Spleen (tissue), 11 donors: ENCODE results near the gene RBL1. TPM values are rescaled to one million over a fixed set of nuclear protein-coding genes. Genes with fewer than 3 reads are reported as not detected.
"Not testable (repeated sequence)": the region's sequence is repeated elsewhere in the genome, so short reads cannot be mapped to it uniquely, and the experiment has no call there.

Experiments
- DNase-seq: peaks from one replicate; pipeline ENCODE4 v3.0.0-alpha.2; 2020
- H3K27ac ChIP-seq, 8 donors: fragments of 200-600 bp; sonication (generic) in 7 of 8; 1 replicate in 4 of 8; 2 replicates in 4 of 8; pipeline versions ENCODE4 v1.5.0 to v1.8.0; 2016 to 2021; ENCODE audit warnings: inconsistent platforms in 4 of 8, mild to moderate bottlenecking in 4 of 8, moderate library complexity in 1 of 8
- H3K27me3 ChIP-seq, 7 donors: fragments of 200-600 bp; sonication (generic) in 6 of 7; replicated peaks in 1 of 7; 1 replicate in 4 of 7; 2 replicates in 3 of 7; pipeline versions ENCODE4 v1.5.0 to v1.8.0; 2016 to 2021; ENCODE audit warnings: inconsistent platforms in 3 of 7, mild to moderate bottlenecking in 1 of 7
- H3K36me3 ChIP-seq, 6 donors: fragments of 200-600 bp; sonication (generic) in 5 of 6; 1 replicate in 4 of 6; 2 replicates in 2 of 6; pipeline versions ENCODE4 v1.5.0 to v1.8.0; 2016 to 2021; ENCODE audit warnings: inconsistent platforms in 2 of 6
- H3K4me1 ChIP-seq, 6 donors: fragments of 200-600 bp; sonication (generic) in 5 of 6; 1 replicate in 3 of 6; 2 replicates in 3 of 6; pipeline versions ENCODE4 v1.5.0 to v1.8.0; 2016 to 2021; ENCODE audit warnings: inconsistent platforms in 3 of 6
- H3K4me3 ChIP-seq, 8 donors: fragments of 200-600 bp; sonication (generic) in 7 of 8; 1 replicate in 4 of 8; 2 replicates in 4 of 8; pipeline versions ENCODE4 v1.5.0 to v1.8.0; 2016 to 2021; ENCODE audit warnings: inconsistent platforms in 4 of 8, mild to moderate bottlenecking in 4 of 8, moderate library complexity in 2 of 8
- H3K9me3 ChIP-seq, 8 donors: fragments of 200-600 bp; sonication (generic) in 7 of 8; 1 replicate in 4 of 8; 2 replicates in 4 of 8; pipeline versions ENCODE4 v1.5.0 to v1.8.0; 2016 to 2021; ENCODE audit warnings: inconsistent platforms in 4 of 8
- CTCF ChIP-seq, 11 experiments: fragments of 200-600 bp in 7 of 11; fragments of 450-650 bp in 4 of 11; sonication (generic) in 4 of 11; IDR thresholded peaks in 8 of 11; conservative IDR thresholded peaks in 3 of 11; 1 replicate in 7 of 11; 2 replicates in 4 of 11; pipeline versions ENCODE4 v1.4.0 to v1.8.0; 2016 to 2021; ENCODE audit warnings: antibody characterized with exemption in 11 of 11, inconsistent platforms in 4 of 11, mild to moderate bottlenecking in 1 of 11
- POLR2A ChIP-seq, 3 donors: fragments of 450-650 bp; IDR thresholded peaks; one replicate each; pipeline ENCODE4 v1.5.1; 2017; ENCODE audit warnings: antibody characterized with exemption in 3 of 3, mild to moderate bottlenecking in 1 of 3
- POLR2AphosphoS5 ChIP-seq, 3 donors: sonication (generic); formaldehyde crosslinking; IDR thresholded peaks; one replicate each; pipeline ENCODE4 v1.5.1; 2017; ENCODE audit warnings: antibody characterized with exemption in 3 of 3
- WGBS, 5 donors: extraction: QIAGEN DNeasy Blood & Tissue Kit in 3 of 5; methylation state at CpG; one replicate each; pipeline versions ENCODE4 v1.1.5 to v1.1.7; 2013 to 2018; 5-methylcytosine and 5-hydroxymethylcytosine counted together
- intact Hi-C: fragments of 100-400 bp; cut with DNase I; formaldehyde crosslinking; loops from one replicate; pipeline ENCODE4 v1.15.0; 2023; ENCODE audit warnings: low total_unique reads
- polyA plus RNA-seq, 3 donors: library from polyadenylated mRNA; stranded (reverse); fragments of 200-250 nt; gene quantifications; one replicate each; pipeline ENCODE4 v1.2.1, GENCODE V29; 2013
- total RNA-seq, 7 donors: library from RNA; depleted of rRNA in 3 of 7; stranded (reverse); fragments of >200 nt in 3 of 7; fragmentation: NEBNext Ultra II Directional in 4 of 7; extraction: Animal tissue kit (Norgen Biotek cat#: 25700) in 4 of 7; gene quantifications; one replicate each; pipeline versions ENCODE4 v1.1.0 to v1.2.1, GENCODE V29; 2016 to 2021
- donor health status: healthy with polysubstance abuse.
- donor health status: DM: no; HTN: no; CAD: no; lungs with moderate emphysema.
- donor health status: DM: no; HTN: no; CAD: no.
- donor health status: Bipolar disorder and iron deficiency.
- donor health status: healthy.
- donor health status: DM: no; HTN: no; CAD: no.
- donor health status: DM: yes; HTN: yes; CAD: no.

RBL1 gene
- total and polyA plus RNA-seq, 10 donors: 1.8 to 18.8 (median 10.8) TPM

DNA sequence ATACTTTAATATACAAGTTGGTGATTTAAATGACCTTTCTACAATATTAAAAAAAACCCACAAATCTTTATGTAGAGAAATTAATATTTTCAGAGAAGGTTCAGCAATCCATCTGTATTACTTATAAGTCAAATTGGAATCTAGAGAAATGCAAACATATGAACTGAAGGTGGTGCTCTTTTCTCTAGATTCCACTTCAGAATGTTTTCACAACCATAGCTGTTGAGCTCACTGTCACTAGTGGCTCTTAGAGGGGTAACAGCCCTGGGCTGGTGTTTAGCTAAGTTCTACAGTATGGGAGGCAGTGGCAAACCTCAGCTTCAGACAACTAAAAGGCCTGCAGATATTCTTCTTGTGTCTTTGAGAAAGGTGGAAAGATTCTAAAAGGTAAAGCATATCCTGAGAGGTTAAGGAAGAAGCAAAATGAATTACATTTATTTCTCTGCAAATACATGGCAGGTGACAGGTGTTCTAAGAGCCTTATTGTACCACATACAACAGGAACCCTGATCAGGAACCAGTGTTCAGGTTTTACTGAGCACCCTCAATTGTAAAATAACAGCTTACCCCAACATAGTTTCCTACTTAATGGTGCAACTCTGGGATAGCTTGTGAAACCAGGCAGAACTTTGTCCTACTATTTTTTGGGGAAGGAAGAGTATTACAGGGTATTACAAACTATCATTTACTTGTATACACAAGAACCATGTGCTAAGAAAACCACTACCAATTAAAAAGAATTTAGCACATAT, 87.7 kb downstream of the RBL1 start:
- H3K36me3 ChIP-seq: peaks cover 0 to 56% (median 3%) of the 10 kb centered on the region in 6 donors
- no peak for DNase-seq
- H3K27me3 ChIP-seq: no peaks in the 10 kb centered on the region
- TF ChIP-seq CTCF (IDR thresholded peaks at IDR 0.05 in 8 of 11, conservative IDR thresholded peaks at IDR 0.05 in 3 of 11) (peak in 8 of 11 experiments; percentile 23 to 61 (median 41)), POLR2AphosphoS5 (IDR thresholded peaks at IDR 0.05) (no peak), POLR2A (IDR thresholded peaks at IDR 0.05) (no peak)
- no peaks in the 10 kb centered on the region for H3K9me3 ChIP-seq
- H3K4me1 ChIP-seq: peaks cover 0 to 65% (median 42%) of the 10 kb centered on the region in 6 donors
- intact Hi-C loops: no loop called here
- no peak overlapping the region for H3K4me3 ChIP-seq
- peak overlapping the region in 7 of 8 donors; percentile 1 to 81 (median 50) for H3K27ac ChIP-seq

DNA sequence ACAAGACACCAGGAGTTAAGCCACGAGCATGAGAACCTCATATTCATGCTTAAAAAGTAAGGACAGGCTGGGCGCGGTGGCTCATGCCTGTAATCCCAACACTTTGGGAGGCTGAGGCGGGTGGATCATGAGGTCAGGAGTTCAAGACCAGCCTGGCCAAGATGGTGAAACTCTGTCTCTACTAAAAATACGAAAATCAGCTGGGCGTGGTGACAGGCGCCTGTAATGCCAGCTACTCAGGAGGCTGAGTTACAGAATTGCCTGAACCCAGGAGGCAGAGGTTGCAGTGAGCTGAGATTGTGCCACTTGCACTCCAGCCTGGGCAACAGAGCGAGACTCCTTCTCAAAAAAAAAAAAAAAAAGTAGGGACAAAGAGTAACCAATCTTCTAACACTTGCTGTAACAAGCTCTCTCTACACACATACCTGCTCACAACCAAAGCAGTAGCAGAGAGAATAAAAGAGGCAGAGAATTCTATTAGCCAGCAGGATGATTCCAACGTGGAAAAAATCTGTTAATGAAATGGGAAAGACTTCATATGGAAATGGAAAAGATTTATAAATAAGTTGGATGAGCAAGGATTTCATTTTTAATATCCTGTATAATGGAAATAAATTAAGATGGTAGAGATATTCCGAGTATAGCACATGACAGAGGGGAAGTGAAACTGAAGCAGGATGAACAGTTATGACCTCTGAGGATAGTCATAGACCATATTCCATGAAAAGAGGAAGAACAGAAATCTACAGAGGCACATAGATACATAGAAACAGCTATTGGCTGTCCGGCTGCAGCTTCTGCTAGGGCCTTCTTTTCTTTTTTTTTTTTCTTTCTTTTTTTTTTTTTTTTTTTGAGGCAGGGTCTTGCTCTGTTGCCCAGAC, 90.5 kb downstream of the RBL1 start:
- WGBS, 5 donors: 68 to 77% (median 72%) methylated on average over 11 of the region's 11 CpGs

DNA sequence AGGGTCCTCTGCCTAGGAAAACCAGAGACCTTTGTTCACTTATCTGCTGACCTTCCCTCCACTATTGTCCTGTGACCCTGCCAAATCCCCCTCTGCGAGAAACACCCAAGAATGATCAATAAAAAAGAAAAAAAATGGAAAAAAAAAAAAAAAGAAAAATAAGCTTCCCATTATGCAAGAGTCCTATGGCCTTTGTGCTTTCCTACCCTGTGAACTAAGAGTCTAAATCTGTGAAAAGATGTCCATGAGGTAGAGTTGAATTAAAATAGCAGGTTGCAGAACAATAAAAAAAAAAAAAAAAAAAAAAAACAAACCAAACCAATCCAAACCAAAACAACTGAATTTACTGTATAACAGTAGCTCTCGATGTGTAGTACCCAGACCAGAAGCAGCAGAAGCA, 94.2 kb downstream of the RBL1 start:
- Histone ChIP-seq H3K4me1 (peaks cover 0 to 32% (median 19%) of the 10 kb centered on the region in 6 donors), H3K36me3 (peaks cover 0 to 82% (median 7%) of the 10 kb centered on the region in 6 donors)
- H3K27me3 ChIP-seq, H3K4me3 ChIP-seq, H3K27ac ChIP-seq, DNase-seq, H3K9me3 ChIP-seq, intact Hi-C loops: not testable (repeated sequence)
- 94 to 100% (median 98%) methylated on average over 1 to 2 of the region's 2 CpGs for WGBS, 5 donors

More for the DNA sequence above, 90.5 kb downstream of the RBL1 start:
- H3K4me3 ChIP-seq, intact Hi-C loops, H3K27me3 ChIP-seq, DNase-seq, H3K9me3 ChIP-seq: not testable (repeated sequence)
- Histone ChIP-seq H3K27ac (peak overlapping the region in 6 of 8 donors; percentile 54 to 81 (median 70)), H3K4me1 (peaks cover 0 to 65% (median 42%) of the 10 kb centered on the region in 6 donors), H3K36me3 (peaks cover 0 to 60% (median 7%) of the 10 kb centered on the region in 6 donors)

DNA sequence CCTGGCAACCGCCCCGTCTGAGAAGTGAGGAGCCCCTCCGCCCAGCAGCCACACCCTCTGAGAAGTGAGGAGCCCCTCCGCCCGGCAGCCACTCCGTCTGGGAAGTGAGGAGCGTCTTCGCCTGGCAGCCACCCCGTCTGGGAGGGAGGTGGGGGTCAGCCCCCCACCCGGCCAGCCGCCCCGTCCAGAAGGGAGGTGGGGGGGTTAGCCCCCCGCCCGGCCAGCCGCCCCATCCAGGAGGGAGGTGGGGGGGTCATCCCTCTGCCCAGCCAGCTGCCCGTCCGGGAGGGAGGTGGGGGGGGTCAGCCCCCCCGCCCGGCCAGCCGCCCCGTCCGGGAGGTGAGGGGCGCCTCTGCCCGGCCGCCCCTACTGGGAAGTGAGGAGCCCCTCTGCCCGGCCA, 95.6 kb downstream of the RBL1 start:
- DNase-seq, H3K9me3 ChIP-seq, intact Hi-C loops, H3K4me3 ChIP-seq, H3K27me3 ChIP-seq, H3K27ac ChIP-seq: not testable (repeated sequence)
- Histone ChIP-seq H3K4me1 (peaks cover 0 to 17% (median 6%) of the 10 kb centered on the region in 6 donors), H3K36me3 (peaks cover 0 to 83% (median 13%) of the 10 kb centered on the region in 6 donors)
- WGBS, 5 donors: 96 to 100% (median 99%) methylated on average over 3 to 13 of the region's 26 CpGs; no CpG with 5 or more reads in 2 of the 5 donors

- no peaks in the 10 kb centered on the region for H3K27me3 ChIP-seq
- intact Hi-C loops: no loop called here
- TF ChIP-seq POLR2A (IDR thresholded peaks at IDR 0.05) (no peak), POLR2AphosphoS5 (IDR thresholded peaks at IDR 0.05) (no peak), CTCF (IDR thresholded peaks at IDR 0.05 in 8 of 11, conservative IDR thresholded peaks at IDR 0.05 in 3 of 11) (no peak)
- no peak for DNase-seq
- H3K36me3 ChIP-seq: peaks cover 0 to 84% (median 16%) of the 10 kb centered on the region in 6 donors
- H3K4me3 ChIP-seq: no peak overlapping the region
- peaks cover 0 to 2% (median 0%) of the 10 kb centered on the region in 6 donors for H3K4me1 ChIP-seq
- WGBS, 5 donors: 84 to 91% (median 88%) methylated on average over 7 of the region's 7 CpGs
- H3K27ac ChIP-seq: no peak overlapping the region
- peaks cover 0 to 6% (median under 1%) of the 10 kb centered on the region in 8 donors for H3K9me3 ChIP-seq
Measured at GRCh38 chr20:36998652-36999051, 97.1 kb downstream of the RBL1 start.
